Measurements from ENCODE around the gene SLC16A3.

The SLC16A3 gene

DNA sequence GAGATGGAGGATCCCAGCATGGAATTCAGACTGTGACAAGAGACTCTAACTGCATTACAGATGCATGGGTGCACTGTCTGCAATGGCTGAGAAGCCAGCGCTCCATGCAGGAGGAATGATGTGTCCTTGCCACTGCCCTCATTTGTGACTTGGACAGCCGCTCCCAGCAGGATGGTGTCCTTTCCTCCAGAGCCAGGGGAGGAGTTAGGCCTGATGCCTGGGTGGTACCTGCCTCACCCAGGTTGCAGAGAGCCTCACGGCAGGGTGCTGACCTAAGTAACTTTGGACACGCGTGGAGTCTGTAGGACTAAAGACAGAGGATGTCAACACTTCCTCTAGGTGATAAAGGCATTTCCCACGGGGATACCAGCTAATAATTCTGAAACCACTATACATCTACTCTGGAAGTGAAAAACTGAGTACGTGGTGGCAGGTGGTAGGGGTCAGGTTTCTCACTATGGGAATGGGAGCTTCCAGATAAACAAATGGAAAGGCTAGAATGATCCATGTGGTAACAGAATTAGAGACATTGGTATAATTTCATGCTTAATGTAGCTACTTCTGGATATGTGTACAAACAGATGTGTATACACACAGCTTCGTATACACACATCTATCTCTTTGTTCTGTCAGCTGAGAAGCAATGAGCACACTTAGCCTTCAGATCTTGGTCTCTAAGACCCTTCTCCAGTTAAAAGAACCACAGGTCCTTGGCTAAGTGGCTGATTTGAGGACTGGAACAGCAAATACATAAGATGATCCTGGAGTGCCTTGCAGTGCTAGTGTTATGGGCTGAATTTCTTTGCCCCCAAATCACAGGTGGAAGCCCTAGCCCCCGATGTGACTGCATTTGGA lies 58.4 kb downstream of the SLC16A3 start:
- DNase-seq (ENCODE audit: low spot score), result no peak

DNA sequence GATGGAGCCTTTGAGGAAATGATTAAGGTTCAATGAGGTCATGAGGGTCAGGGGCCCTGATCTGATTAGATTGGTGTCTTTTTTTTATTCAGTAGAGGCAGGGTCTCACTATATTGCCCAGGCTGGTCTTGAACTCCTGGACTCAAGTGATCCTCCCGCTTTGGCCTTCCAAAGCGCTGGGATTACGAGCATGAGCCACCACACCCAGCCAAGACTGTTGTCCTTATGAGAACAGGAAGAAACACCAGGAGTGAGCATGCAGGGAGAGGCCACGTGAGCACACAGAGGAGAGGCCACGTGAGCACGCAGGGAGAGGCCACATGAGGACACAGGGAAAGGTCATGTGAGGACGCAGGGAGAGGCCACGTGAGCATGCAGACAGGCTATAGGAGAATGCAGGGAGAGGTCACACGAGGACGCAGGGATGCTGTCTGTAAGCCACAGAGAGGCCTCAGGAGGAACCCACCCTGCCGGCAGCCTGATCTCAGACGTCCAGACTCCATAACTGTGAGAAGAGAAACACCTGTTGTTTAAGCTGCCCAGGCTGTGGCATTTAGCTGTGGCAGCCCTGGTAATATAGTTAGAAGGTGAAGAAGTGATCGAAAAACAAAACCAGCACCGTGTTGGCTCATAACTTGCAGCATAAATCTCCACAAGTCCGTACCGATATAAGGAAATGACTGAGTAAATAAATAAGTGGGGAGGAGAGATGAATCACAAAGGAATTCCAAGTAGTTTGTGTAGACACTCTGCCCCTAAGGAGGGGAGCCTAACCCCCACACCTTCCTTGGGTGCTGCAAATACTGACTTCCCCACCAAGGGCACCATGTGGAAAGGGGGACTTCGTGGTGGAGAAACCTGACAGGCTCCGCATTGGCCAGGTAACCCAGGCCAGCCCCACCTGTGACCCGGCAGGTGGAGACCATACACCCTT lies 59.3 kb downstream of the SLC16A3 start:
- DNase-seq (ENCODE audit: low spot score), result no peak
